Lung (tissue), 12 donors: Measurements from ENCODE around the gene C10orf67. TPM values are rescaled to one million over a fixed set of nuclear protein-coding genes. Genes with fewer than 3 reads are reported as not detected.

ENCODE experiments used
- ATAC-seq: fragments of 200-7000 bp; cut with Tn5 transposase; one replicate; pipeline ENCODE4 v1.9.1; 2020; ENCODE audit warnings: moderate number of reproducible peaks; ENCODE audit not compliant: insufficient read depth, low FRiP score
- DNase-seq, 3 donors: peaks; one replicate each; pipeline ENCODE4 v3.0.0-alpha.2; 2013 to 2017
- H3K27ac ChIP-seq, 2 donors: one replicate each; pipeline ENCODE4 v1.5.1; 2013; ENCODE audit warnings: mild to moderate bottlenecking in 2 of 2, moderate library complexity in 2 of 2, control low read depth in 1 of 2, inconsistent platforms in 1 of 2, low read depth in 1 of 2, low read length in 1 of 2
- H3K27me3 ChIP-seq, 3 donors: one replicate each; pipeline ENCODE4 v1.5.1; 2013; ENCODE audit warnings: low read length in 2 of 3; ENCODE audit not compliant: control insufficient read depth in 3 of 3, insufficient read depth in 3 of 3
- H3K36me3 ChIP-seq, 4 donors: one replicate each; pipeline ENCODE4 v1.5.1; 2013; ENCODE audit warnings: low read length in 4 of 4, mild to moderate bottlenecking in 1 of 4, moderate library complexity in 1 of 4; ENCODE audit not compliant: control insufficient read depth in 4 of 4, insufficient read depth in 4 of 4
- H3K4me1 ChIP-seq, 5 donors: one replicate each; pipeline ENCODE4 v1.5.1; 2013; ENCODE audit warnings: low read length in 5 of 5, mild to moderate bottlenecking in 2 of 5, moderate library complexity in 1 of 5; ENCODE audit not compliant: control insufficient read depth in 5 of 5, insufficient read depth in 5 of 5
- H3K4me3 ChIP-seq: one replicate; pipeline ENCODE4 v1.5.1; 2013; ENCODE audit warnings: mild to moderate bottlenecking, control low read depth, moderate library complexity
- H3K9ac ChIP-seq, 2 donors: one replicate each; pipeline ENCODE4 v1.5.1; 2013; ENCODE audit warnings: low read length in 2 of 2, control low read depth in 1 of 2; ENCODE audit not compliant: insufficient read depth in 1 of 2
- H3K9me3 ChIP-seq, 4 donors: one replicate each; pipeline ENCODE4 v1.5.1; 2013; ENCODE audit warnings: low read length in 3 of 4, mild to moderate bottlenecking in 1 of 4, moderate library complexity in 1 of 4; ENCODE audit not compliant: control insufficient read depth in 4 of 4, insufficient read depth in 3 of 4
- WGBS, 2 donors: extraction: QIAGEN DNeasy Blood & Tissue Kit; methylation state at CpG; one replicate each; pipeline ENCODE4 v1.1.7; 2013; 5-methylcytosine and 5-hydroxymethylcytosine counted together
- polyA plus RNA-seq, 2 donors: library from polyadenylated mRNA; stranded (reverse); fragments of 200-250 nt; gene quantifications; one replicate each; pipeline ENCODE4 v1.2.1, GENCODE V29; 2013
- total RNA-seq, 2 donors: library from RNA; depleted of rRNA in 1 of 2; stranded (reverse); fragments of >200 nt in 1 of 2; gene quantifications; one replicate each; pipeline ENCODE4 v1.2.1, GENCODE V29; 2014 to 2021
- TF ChIP-seq, protein P1 (sequence below): IDR thresholded peaks from 2 replicates; pipeline ENCODE4 v1.5.1; 2012; ENCODE audit warnings: mild to moderate bottlenecking; ENCODE audit errors: control extremely low read depth, extremely low read depth
- donor health status: control.
- donor health status: control.
- donor health status: Bipolar disorder and iron deficiency.
- donor health status: healthy.
- donor health status: DM: yes; HTN: yes; CAD: no.

The C10orf67 gene
- total and polyA plus RNA-seq, 4 donors, result 0.33 to 2.3 (median 0.91) TPM

DNA sequence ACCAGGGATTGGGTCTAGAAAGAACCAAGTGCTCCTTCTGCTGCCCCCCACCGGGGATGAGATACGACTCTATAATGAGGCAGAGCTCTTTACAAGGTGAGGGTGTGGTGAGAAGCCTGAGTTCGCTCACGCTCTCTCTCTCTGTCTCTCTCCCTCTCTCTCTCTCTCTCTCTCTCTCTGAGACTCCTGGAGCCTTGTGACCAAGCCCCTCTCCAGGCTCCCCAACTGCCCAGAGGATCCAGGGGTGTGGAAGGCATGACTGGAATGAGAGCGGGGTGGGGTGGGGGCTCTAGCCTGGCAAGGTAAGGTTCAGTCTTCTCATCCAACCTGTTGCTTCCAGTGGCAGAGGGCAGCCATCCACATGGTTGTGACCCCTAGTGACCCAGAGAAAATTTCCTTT is 155.6 kb downstream of the C10orf67 start:
- TF ChIP-seq, protein P1, sequence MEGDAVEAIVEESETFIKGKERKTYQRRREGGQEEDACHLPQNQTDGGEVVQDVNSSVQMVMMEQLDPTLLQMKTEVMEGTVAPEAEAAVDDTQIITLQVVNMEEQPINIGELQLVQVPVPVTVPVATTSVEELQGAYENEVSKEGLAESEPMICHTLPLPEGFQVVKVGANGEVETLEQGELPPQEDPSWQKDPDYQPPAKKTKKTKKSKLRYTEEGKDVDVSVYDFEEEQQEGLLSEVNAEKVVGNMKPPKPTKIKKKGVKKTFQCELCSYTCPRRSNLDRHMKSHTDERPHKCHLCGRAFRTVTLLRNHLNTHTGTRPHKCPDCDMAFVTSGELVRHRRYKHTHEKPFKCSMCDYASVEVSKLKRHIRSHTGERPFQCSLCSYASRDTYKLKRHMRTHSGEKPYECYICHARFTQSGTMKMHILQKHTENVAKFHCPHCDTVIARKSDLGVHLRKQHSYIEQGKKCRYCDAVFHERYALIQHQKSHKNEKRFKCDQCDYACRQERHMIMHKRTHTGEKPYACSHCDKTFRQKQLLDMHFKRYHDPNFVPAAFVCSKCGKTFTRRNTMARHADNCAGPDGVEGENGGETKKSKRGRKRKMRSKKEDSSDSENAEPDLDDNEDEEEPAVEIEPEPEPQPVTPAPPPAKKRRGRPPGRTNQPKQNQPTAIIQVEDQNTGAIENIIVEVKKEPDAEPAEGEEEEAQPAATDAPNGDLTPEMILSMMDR, result no peak
- Histone ChIP-seq H3K27ac (no peak overlapping the region), H3K9me3 (no peaks in the 10 kb centered on the region), H3K36me3 (no peaks in the 10 kb centered on the region), H3K4me1 (peaks cover 0 to 9% (median 0%) of the 10 kb centered on the region in 5 donors), H3K9ac (no peak overlapping the region), H3K4me3 (no peak overlapping the region), H3K27me3 (peaks cover 15 to 63% (median 58%) of the 10 kb centered on the region in 3 donors)
- WGBS, 2 donors, result 9 to 15% methylated on average over 5 of the region's 5 CpGs
- DNase-seq (no peak), ATAC-seq (no peak)

DNA sequence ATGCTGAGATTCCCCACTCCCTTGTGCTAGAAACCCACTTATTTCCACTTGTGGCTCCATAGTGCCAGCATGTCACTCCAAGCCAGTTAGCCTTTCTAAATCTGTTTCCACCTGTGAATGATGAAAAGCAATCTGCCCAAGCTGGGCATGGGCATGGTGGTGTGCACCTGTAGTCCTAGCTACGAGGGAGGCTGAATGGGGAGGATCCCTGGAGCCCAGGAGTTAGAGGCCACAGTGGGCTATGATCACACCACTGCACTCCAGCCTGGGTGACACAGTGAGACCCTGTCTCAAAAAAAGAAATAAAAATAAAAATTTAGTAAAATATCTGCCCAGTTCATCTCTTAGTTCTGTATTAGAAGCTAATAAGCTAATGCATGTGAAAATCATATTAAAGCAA is 157.4 kb downstream of the C10orf67 start:
- TF ChIP-seq, protein P1, result no peak
- Histone ChIP-seq H3K4me1 (peaks cover 0 to under 1% (median 0%) of the 10 kb centered on the region in 5 donors), H3K27ac (no peak overlapping the region), H3K36me3 (no peaks in the 10 kb centered on the region), H3K9ac (no peak overlapping the region), H3K4me3 (no peak overlapping the region), H3K27me3 (peaks cover 5 to 66% (median 54%) of the 10 kb centered on the region in 3 donors), H3K9me3 (no peaks in the 10 kb centered on the region)
- WGBS, 2 donors, result 82 to 86% methylated on average over 1 of the region's 1 CpG
- no peak for DNase-seq
- no peak for ATAC-seq

DNA sequence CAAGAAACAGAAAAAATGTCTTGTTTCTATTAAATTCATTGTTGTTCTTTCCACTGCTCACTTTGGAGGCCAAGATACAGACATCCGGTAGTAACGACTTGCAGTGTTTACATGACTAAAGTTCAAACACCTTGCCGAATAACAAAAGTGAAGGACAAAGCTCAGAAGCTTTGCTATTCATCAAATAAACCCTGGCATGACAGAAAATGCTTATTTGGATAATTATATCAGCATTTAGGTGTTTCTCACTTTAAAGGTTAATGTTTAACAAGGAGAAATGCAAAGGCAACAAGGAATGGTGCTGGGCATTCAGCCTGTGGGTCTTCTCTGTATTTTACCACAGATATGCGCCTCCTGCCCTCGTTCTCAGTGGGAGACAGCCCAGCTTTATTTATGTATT is 157.9 kb downstream of the C10orf67 start:
- Histone ChIP-seq H3K4me1 (no peaks in the 10 kb centered on the region), H3K27me3 (peaks cover 0 to 70% (median 54%) of the 10 kb centered on the region in 3 donors), H3K9ac (no peak overlapping the region), H3K9me3 (no peaks in the 10 kb centered on the region), H3K36me3 (no peaks in the 10 kb centered on the region), H3K27ac (no peak overlapping the region), H3K4me3 (no peak overlapping the region)
- no peak for DNase-seq
- WGBS, 2 donors, result 21 to 25% methylated on average over 5 of the region's 5 CpGs
- ATAC-seq, result no peak
- TF ChIP-seq, protein P1, result no peak

DNA sequence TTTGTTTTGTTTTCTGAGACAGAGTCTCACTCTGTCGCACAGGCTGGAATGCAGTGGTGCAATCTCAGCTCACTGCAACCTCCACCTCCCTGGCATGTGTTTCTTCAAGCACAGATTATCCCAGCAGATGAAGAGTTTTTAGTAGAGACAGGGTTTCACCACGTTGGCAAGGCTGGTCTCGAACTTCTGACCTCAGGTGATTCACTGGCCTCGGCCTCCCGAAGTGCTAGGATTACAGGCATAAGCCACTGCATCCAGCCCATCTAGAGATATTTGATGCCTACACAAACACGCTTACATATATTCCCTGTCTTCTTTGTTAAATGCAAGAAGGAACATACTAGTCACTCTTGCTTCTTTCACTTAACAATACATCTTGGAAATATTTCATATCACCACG is 158.4 kb downstream of the C10orf67 start:
- H3K27ac ChIP-seq, result no peak overlapping the region
- H3K4me1 ChIP-seq, result no peaks in the 10 kb centered on the region
- 59 to 66% methylated on average over 7 of the region's 7 CpGs for WGBS, 2 donors
- TF ChIP-seq, protein P1, result no peak
- no peak overlapping the region for H3K4me3 ChIP-seq
- no peak for ATAC-seq
- no peaks in the 10 kb centered on the region for H3K9me3 ChIP-seq
- no peaks in the 10 kb centered on the region for H3K36me3 ChIP-seq
- H3K9ac ChIP-seq, result no peak overlapping the region
- peaks cover 0 to 75% (median 54%) of the 10 kb centered on the region in 3 donors for H3K27me3 ChIP-seq
- no peak for DNase-seq
